LNCAP (cell line): ENCODE data around the gene SLC25A25.

ENCODE experiments used
- TF ChIP-seq, protein P1 (sequence below): fragments of 450-650 bp; IDR thresholded peaks from 2 replicates; pipeline ENCODE4 v1.5.1; 2017; ENCODE audit warnings: mild to moderate bottlenecking

The SLC25A25 gene

DNA sequence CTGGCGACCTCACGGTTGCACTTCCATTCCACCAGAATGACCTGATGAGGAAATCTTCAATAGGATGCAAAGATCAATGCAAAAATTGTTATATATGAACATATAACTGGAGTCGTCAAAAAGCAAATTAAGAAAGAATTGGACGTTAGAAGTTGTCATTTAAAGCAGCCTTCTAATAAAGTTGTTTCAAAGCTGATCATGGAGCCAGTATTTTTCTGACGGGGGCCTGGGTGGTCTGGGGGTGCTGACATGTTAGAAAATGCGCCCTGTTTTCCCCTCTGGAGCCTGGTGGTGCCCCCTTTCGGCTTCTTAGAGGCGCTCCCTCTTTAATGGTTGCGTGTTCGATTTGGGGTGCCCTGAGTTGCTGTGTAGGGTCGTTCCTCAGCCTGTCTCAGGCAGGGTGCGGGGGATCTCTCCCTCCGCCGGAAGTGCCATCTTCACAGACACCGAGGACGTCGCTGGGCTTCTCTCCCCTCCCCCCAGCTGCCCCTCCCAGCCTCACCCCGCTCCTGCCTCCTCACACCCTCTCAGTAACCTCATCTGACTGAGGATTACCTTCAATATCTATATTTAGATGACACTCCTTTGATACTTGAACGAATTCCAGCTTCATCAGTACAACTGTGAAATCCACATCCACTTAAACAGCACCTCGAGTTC, 41.1 kb downstream of the SLC25A25 start:
- TF ChIP-seq, protein P1, sequence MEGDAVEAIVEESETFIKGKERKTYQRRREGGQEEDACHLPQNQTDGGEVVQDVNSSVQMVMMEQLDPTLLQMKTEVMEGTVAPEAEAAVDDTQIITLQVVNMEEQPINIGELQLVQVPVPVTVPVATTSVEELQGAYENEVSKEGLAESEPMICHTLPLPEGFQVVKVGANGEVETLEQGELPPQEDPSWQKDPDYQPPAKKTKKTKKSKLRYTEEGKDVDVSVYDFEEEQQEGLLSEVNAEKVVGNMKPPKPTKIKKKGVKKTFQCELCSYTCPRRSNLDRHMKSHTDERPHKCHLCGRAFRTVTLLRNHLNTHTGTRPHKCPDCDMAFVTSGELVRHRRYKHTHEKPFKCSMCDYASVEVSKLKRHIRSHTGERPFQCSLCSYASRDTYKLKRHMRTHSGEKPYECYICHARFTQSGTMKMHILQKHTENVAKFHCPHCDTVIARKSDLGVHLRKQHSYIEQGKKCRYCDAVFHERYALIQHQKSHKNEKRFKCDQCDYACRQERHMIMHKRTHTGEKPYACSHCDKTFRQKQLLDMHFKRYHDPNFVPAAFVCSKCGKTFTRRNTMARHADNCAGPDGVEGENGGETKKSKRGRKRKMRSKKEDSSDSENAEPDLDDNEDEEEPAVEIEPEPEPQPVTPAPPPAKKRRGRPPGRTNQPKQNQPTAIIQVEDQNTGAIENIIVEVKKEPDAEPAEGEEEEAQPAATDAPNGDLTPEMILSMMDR, result no peak

DNA sequence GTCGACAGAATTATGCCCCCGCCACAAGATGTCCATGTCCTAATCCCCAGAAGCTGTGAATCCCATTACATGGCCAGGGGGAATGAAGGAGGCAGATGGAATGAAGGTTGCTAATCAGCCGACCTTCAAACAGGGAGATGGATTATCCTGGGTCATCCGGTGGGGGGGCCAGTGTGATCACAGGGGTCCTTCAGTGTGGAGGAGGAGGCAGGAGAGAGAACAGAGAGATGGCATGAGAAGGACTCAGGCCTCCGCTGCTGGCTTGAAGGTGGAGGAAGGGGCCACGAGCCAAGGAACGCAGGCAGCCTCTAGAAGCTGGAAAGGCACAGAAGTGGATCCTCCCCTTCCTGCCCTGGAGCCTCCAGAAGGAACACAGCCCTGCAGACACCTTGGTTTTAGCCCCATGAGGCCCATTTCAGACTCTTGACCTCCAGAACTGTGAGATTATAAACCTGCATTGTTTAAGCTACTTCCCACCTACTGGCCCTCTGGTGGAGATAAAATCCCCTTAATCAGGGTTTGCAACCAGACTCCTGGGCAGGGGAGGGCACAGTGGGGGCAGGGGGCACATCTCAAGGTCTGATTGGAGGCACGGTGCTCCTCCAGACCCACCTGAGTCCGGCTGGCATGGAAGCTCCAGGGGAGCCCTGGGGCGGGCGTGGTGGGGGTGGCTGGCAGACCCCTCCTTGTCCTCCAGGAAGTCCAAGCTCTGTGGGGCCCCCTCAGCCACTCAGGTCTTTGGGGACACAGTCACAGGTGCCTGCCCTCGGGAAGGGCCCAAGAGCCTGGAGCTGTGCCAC, 45.7 kb downstream of the SLC25A25 start:
- TF ChIP-seq, protein P1, result no peak

DNA sequence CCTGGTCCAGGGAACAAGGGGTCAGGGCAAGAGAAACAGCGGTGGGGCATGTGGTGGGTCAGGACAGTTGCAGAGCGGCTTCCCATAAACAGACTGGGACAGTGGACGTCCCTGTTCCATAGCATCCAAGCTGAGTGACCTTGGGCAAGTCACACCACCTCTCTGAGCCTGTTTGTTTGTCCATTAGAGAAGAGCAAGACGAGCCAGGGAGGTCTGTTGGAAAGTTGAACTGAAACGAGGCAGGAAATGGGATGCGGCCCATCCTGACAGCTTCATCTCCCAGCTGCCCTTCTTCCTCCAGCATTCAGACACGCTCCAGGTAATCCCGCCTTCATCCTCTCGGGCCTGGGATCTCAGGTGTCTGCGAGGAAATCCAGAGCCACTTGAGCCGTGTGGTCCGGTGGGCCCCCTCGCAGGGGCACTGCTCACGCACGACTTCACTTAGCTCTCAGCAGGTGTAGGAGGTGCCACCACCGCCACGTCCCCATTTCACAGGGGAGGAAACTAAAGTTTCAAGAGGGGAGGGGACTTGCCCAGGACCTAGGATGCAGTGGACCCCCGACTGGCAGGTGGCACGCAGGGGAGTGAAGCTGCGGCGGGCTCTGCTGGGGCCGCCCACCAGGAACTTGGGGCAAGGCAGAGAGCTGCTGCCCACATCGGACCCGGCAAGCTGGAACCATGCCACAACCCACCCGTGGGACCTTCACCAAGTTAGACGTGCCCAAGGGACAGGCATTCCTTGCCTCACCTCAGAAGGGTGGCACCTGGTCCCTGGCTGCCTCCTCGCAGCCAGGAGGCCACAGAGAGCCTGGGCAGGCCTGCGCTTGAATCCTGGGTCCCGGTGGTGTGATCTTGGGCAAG, 46.5 kb downstream of the SLC25A25 start:
- TF ChIP-seq, protein P1, result no peak

DNA sequence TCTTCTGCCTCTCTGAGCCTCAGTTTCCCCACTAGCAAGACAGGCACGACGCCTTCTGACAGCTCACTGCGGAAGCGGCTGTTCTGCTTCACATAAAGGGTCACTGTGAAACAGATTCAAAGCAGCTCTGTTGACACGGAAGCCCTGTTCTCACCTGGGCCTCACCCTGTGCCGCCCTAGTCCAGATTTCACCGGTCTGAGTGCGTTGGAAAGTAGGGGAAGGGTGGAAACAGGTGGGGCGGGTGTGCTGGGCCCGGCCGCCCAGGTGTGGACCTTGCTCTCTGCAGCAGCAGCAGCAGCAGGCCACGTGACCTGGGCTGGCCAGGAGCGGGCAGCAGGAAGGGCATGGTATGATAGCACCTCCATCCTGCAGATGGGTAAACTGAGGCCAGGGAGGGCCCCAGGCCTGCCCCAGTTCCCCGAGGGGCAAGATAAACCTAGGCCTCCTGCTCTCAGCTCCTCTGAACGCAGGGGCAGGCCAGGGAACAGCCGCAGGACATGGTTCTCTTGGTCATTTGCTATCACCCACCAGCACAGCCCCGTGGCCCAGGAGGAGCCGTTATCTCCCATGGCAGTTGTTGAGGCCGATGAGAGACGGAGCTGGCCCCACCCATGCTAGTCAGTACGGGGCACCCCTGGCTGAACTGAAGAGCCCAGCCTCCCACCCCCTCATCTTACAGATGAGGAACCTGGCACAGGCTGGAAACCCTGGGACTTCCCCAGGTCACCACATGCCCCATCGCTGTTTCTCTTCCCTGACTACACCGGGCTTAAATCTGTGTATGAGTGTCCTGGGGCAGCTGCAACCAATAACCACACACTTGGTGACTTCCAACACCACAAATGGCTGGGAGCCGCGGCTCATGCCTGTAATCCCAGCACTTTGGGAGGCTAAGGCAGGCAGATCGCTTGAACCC, 47.4 kb downstream of the SLC25A25 start:
- TF ChIP-seq, protein P1, result no peak

DNA sequence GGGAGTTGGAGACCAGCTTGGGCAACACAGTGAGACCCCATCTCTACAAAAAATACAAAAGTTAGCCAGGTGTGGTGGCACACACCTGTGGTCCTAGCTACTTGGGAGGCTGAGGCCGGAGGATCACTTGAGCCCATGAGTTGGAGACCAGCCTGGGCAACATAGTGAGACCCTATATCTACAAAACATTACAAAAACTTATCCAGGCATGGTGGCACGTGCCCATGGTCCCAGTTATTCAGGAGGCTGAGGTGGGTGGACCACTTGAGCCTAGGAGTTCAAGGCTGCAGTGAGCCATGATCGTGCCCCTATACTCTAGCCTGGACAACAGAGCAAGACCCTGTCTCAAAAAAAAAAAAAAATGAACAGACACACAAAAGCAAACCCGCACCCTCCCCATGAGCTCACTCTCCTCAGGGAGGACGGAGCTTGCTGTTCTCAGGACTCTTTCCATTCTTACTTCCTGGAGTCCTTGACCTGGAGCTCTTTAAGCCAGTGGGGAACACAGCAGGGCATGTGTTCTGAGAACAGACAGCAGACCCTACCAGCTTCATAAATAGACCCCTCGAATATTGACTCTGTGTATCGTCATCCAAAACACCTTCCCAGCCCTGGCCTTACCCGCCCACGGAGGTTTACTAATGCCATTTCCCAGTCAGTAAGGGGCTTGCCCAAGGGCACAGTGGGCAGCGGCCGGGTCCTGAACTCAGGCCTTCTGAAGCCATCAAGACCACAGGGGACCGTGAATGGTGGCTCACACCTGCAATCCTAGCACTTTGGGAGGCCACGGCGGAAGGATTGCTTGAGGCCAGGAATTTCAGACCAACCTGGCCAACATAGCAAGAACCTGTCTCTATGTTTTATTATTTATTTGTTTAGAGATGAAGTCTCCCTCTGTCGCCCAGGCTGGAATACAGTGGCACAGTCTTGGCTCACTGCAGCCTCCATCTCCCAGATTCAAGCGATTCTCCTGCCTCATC, 48.4 kb downstream of the SLC25A25 start:
- TF ChIP-seq, protein P1, result no peak

DNA sequence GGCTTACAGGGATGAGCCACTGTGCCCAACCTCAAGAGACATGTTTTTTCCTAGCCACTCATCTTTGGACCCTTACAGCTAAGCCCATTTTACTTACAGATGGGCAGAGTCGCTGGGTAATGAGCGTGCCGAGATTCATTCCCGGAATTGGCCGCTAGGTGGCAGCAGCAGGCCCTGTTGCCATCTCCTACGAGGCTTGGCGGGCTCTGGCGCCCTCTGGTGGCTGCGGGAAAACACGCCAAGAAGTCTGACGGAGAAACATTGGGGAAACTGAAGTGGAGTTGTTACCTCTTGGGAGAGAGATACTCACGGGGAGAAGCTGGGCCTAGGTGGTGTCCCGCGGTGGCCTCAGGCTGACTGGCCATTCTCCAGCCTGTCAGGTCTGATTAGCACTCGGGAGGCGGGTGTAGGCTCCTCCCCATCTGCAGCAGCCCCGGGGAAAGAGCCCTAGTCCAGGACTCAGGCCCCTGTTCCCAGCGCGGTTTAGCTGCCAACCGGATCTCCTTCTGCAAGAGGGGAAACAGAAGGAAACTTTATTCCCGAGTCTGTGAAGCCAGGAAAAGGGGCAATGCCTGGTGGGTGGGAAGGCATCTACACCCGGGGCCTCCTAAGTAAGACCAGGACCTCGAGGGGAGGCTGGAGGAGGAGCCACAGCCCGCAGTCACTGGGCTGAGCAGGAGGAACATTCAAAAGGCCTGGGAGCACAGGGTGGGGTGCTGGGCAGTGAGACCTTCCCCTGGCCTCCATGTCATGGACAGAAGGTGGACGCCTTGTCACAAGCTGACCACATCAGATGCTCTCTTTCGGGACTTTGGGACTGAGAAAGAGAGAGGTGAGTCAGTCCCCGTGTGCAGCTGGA, 49.8 kb downstream of the SLC25A25 start:
- TF ChIP-seq, protein P1, result peak; percentile 100
